GM12891 (cell line): Measurements from ENCODE around the gene ACP3.
"Not testable (repeated sequence)": the region's sequence is repeated elsewhere in the genome, so short reads cannot be mapped to it uniquely, and the experiment has no call there.

ENCODE experiments used
- DNase-seq: peaks from one replicate; pipeline ENCODE4 v3.0.0; 2011; ENCODE audit warnings: low spot score; ENCODE audit not compliant: insufficient read length
- FAIRE-seq: peaks from 2 replicates; lab custom pipeline; 2011; peaks lifted over from hg19 to GRCh38; lab: Jason Lieb, UNC
- PAX5 ChIP-seq: IDR thresholded peaks from 2 replicates; pipeline ENCODE4 v1.6.1; 2011; ENCODE audit warnings: low read length, moderate library complexity, mild to moderate bottlenecking; ENCODE audit not compliant: insufficient read depth, severe bottlenecking
- POLR2A ChIP-seq: IDR thresholded peaks from 2 replicates; pipeline ENCODE4 v1.6.1; 2011; ENCODE audit warnings: low read depth, low read length, control low read depth
- POLR2AphosphoS5 ChIP-seq: IDR thresholded peaks from 2 replicates; pipeline ENCODE4 v1.6.1; 2011; ENCODE audit warnings: low read depth, low read length, control low read depth
- POU2F2 ChIP-seq: IDR thresholded peaks from 2 replicates; pipeline ENCODE4 v1.6.1; 2011; ENCODE audit warnings: low read depth, mild to moderate bottlenecking, control low read depth, low read length, moderate library complexity
- SPI1 ChIP-seq: IDR thresholded peaks from 2 replicates; pipeline ENCODE4 v1.6.1; 2011; ENCODE audit warnings: low read depth, low read length, control low read depth
- TAF1 ChIP-seq: IDR thresholded peaks from 2 replicates; pipeline ENCODE4 v1.6.1; 2011; ENCODE audit warnings: low read depth, low read length, control low read depth

ACP3 gene

DNA sequence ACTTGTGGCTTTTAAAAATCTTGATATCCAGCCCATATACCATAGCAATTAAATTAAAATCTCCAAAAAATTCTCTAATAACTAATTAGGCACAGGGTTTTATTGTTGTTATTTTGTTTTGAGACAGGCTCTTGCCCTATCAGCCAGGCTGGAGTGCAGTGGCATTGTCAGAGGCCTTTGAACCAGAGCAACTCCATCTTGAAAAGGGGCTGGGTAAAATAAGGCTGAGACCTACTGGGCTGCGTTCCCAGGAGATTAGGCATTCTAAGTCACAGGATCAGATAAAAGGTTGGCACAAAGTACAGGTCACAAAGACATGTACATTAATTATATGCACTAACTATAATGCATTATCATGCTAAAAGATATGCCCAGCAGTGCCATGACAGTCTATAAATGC lies 31.2 kb upstream of the ACP3 start:
- FAIRE-seq (no peak), DNase-seq (no peak)
- no peak for TF ChIP-seq POLR2AphosphoS5
- TF ChIP-seq TAF1 = no peak
- no peak for TF ChIP-seq POU2F2
- TF ChIP-seq SPI1 = no peak
- no peak for TF ChIP-seq POLR2A
- no peak for TF ChIP-seq PAX5

GRCh38 chr3:132288357-132288756 lies 28.9 kb upstream of the ACP3 start:
- no peak for TF ChIP-seq POLR2AphosphoS5
- no peak for TF ChIP-seq TAF1
- TF ChIP-seq POU2F2 = no peak
- TF ChIP-seq PAX5 = no peak
- TF ChIP-seq SPI1 = no peak
- TF ChIP-seq POLR2A = no peak
- no peak for DNase-seq
- FAIRE-seq = no peak

DNA sequence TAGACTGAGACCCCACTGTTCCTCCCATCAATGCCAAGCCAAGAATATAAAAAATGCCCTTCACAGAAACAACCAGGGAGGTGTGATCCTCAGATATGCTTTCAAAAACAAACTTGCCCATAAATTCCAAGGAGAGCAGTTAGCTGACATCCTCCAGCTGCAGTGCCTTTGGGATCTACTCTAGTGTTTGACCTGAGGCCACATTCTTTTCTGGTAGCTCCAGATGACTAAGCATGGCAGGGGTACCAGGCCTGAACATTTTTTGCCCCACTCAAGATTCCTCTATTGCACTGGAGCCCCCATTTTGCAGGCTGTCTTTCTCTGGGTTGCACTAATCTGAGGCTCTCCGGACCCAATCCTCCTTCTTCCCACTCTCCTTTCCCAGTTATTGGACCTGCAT lies 27.9 kb upstream of the ACP3 start:
- no peak for DNase-seq
- TF ChIP-seq POLR2AphosphoS5 (no peak), TAF1 (no peak), PAX5 (no peak), POLR2A (no peak), SPI1 (no peak), POU2F2 (no peak)
- FAIRE-seq = no peak

DNA sequence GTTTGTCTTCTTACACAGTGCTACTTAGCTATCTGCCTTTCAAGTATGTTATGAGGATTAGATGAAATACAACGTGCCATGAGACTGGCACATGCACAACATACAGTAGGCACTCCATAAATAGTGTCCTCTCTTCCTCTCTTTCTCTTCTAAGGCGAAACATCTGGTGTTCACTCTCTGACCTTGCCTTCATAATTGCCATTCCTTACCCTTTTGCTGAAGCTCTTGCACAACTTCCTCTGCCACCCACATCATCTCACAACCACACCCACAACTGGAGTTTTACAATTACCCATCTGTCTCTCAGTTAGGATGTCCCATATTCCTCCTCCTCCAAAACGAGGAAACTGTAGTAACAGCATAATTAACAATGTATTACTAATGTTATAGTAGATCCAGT lies 26.4 kb upstream of the ACP3 start:
- TF ChIP-seq POLR2A = no peak
- TF ChIP-seq SPI1 = no peak
- no peak for TF ChIP-seq TAF1
- TF ChIP-seq PAX5 = no peak
- no peak for TF ChIP-seq POU2F2
- TF ChIP-seq POLR2AphosphoS5 = no peak

GRCh38 chr3:132292042-132292441 lies 25.2 kb upstream of the ACP3 start:
- DNase-seq = no peak
- TF ChIP-seq SPI1 = no peak
- no peak for TF ChIP-seq POU2F2
- no peak for TF ChIP-seq POLR2AphosphoS5
- no peak for TF ChIP-seq TAF1
- TF ChIP-seq PAX5 = no peak
- no peak for TF ChIP-seq POLR2A
- FAIRE-seq = no peak

More for the DNA sequence above, 26.4 kb upstream of the ACP3 start:
- no peak for FAIRE-seq
- no peak for DNase-seq

DNA sequence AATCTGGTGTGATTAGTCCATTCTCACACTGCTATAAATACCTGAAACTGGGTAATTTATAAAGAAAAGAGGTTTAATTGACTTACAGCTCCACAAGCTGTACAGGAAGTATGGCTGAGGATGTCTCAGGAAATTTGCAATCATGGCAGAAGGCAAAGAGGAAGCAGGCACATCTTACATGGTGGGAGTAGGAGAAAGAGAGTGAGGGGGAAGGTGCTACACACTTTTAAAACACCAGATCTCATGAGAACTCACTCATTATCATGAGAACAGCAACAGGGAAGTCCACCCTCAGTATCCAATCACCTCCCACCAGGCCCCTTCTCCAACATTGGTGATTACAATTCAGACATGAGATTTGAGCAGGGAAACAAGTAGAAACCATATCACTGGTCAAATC lies 24.0 kb upstream of the ACP3 start:
- no peak for TF ChIP-seq POU2F2
- no peak for TF ChIP-seq SPI1
- TF ChIP-seq POLR2AphosphoS5 = no peak
- TF ChIP-seq TAF1 = no peak
- no peak for TF ChIP-seq PAX5
- DNase-seq = no peak
- no peak for FAIRE-seq

- no peak for FAIRE-seq
- no peak for TF ChIP-seq POU2F2
- no peak for TF ChIP-seq TAF1
- no peak for DNase-seq
These were observed 22.3 kb upstream of the ACP3 start for GRCh38 chr3:132294906-132295305.

DNA sequence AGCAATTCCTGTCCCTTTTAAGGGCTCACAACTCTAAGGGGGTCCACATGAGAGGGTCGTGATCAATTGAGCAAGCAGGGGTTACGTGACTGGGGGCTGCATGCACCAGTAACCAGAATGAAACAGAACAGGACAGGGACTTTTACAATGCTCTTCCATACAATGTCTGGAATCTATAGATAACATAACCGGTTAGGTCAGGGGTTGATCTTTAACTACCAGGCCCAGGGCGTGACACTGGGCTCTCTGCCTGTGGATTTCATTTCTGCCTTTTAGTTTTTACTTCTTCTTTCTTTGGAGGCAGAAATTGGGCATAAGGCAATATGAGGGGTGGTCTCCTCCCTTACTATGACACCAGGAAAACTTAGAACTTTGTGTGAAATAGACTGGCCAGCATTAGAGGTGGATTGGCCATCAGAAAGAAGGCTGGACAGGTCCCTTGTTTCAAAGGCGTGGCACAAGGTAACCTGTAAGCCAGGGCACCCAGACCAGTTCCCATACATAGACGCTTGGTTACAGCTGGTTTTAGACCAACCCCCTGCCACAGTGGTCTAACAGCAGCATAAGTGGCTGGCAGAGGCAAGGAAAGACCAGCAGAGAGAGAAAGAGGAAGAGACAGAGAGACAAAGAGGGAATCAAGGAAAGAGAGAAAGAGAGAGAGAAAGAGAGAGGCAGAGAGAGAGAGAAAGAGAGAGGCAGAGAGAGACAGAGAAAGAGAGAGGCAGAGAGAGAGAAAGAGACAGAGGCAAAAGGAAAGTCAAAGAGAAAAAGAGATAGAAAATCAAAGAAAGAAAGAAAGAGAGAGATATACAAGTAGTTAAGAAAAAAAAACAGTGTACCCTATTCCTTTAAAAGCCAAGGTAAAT lies 13.6 kb upstream of the ACP3 start:
- not testable (repeated sequence) for FAIRE-seq, DNase-seq

DNA sequence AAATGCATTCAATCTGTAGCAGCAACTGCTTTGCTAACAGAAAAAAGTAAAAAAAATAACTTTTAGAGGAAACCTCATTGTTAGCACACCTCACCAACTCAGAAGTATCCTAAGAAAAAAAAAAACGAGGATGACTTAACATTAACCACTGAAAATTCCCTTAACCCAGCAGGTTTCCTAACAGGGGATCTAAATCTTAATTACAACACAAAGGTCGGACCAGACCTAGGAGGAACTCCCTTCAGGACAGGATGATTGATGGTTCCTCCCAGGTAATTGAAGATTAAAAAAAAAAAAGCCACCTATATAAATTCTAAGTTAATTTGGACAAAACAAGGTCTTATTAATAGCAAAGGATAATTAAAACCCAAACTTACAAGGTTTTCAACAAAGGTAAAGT lies 12.9 kb upstream of the ACP3 start:
- not testable (repeated sequence) for FAIRE-seq

DNA sequence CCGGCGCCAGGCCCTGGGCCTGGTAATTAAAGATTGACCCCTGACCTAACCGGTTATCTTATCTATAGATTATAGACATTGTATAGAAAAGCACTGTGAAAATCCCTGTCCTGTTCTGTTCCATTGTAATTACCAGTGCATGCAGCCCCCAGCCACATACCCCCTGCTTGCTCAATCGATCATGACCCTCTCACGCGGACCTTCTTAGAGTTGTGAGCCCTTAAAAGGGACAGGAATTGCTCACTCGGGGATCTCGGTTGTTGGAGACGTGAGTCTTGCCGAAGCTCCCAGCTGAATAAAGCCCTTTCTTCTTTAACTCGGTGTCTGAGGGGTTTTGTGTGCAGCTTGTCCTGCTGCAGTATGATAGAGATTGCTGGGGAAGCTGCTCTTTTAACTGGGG lies 7.2 kb upstream of the ACP3 start:
- FAIRE-seq, DNase-seq: not testable (repeated sequence)

More for the DNA sequence above, 12.9 kb upstream of the ACP3 start:
- not testable (repeated sequence) for DNase-seq

DNA sequence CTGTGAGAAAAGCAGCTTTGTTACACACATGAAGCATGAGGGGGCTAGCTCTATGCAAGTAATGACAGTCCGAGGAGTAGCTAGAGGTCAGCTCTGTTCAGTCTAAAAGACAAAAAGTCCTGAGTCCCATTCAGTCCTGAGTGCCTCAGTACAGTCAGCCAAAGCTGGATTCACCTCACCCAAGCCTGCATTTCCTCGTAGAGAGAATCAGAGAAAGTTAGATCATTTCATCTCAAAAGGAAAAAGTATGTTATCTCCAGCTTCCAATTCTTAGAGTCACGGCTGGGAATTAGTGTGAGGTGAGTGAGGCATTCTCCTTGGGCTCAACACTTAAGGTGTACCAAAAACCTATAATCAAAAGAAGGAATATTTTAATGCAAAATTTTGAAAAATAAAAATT lies 5.9 kb upstream of the ACP3 start:
- FAIRE-seq (no peak), DNase-seq (no peak)
- TF ChIP-seq PAX5 (no peak), POLR2AphosphoS5 (no peak), SPI1 (no peak), POLR2A (no peak), TAF1 (no peak), POU2F2 (no peak)
